Testis (tissue), 2 donors: ENCODE data around the gene FIGN.

ENCODE experiments used
- POLR2A ChIP-seq: fragments of 450-650 bp; IDR thresholded peaks from one replicate; pipeline ENCODE4 v1.6.1; 2017; ENCODE audit warnings: antibody characterized with exemption, mild to moderate bottlenecking, moderate library complexity
- TF ChIP-seq, protein P1 (sequence below), 3 experiments: fragments of 450-650 bp in 2 of 3; fragments of 200-600 bp in 1 of 3; sonication (generic) in 1 of 3; IDR thresholded peaks; one replicate each; pipeline ENCODE4 v1.5.1; 2016 to 2019; ENCODE audit warnings: antibody characterized with exemption in 3 of 3, mild to moderate bottlenecking in 2 of 3, moderate library complexity in 1 of 3

GRCh38 chr2:163755366-163755765, 19.6 kb upstream of the FIGN start:
- TF ChIP-seq, protein P1, sequence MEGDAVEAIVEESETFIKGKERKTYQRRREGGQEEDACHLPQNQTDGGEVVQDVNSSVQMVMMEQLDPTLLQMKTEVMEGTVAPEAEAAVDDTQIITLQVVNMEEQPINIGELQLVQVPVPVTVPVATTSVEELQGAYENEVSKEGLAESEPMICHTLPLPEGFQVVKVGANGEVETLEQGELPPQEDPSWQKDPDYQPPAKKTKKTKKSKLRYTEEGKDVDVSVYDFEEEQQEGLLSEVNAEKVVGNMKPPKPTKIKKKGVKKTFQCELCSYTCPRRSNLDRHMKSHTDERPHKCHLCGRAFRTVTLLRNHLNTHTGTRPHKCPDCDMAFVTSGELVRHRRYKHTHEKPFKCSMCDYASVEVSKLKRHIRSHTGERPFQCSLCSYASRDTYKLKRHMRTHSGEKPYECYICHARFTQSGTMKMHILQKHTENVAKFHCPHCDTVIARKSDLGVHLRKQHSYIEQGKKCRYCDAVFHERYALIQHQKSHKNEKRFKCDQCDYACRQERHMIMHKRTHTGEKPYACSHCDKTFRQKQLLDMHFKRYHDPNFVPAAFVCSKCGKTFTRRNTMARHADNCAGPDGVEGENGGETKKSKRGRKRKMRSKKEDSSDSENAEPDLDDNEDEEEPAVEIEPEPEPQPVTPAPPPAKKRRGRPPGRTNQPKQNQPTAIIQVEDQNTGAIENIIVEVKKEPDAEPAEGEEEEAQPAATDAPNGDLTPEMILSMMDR (IDR thresholded peaks at IDR 0.05) = no peak
- no peak for TF ChIP-seq POLR2A
